ENCODE data around the gene NTN1. TPM values are rescaled to one million over a fixed set of nuclear protein-coding genes. Genes with fewer than 3 reads are reported as not detected.
A peak's percentile ranks its signal among the peaks of the same experiment; 100 is the strongest.

The NTN1 gene
- total RNA-seq, 4 donors from 2014 or later: 74.3 to 211 (median 107) TPM

- no peaks in the 10 kb centered on the region for H3K36me3 ChIP-seq
- WGBS, 2 donors (ENCODE audit: low coverage in 1 of 2): 47% methylated on average over 4 of the region's 5 CpGs; no CpG with 5 or more reads in 1 of the 2 donors
- H3K4me3 ChIP-seq: no peak overlapping the region
- peak overlapping the region in 2 of 4 donors; percentile 52 to 58 for H3K27ac ChIP-seq
- H3K4me1 ChIP-seq: peaks cover 0 to 59% (median 13%) of the 10 kb centered on the region in 3 donors
- H3K9me3 ChIP-seq: no peaks in the 10 kb centered on the region
- no peak for ATAC-seq
- TF ChIP-seq EP300 (IDR thresholded peaks at IDR 0.05) (no peak), CTCF (IDR thresholded peaks at IDR 0.05) (peak in 2 of 4 experiments; percentile 16 to 44)
- H3K27me3 ChIP-seq: no peaks in the 10 kb centered on the region
Observed at GRCh38 chr17:9120471-9120870, 99.2 kb downstream of the NTN1 start.

GRCh38 chr17:9121186-9121820, 100.0 kb downstream of the NTN1 start:
- TF ChIP-seq CTCF (IDR thresholded peaks at IDR 0.05) (no peak), POLR2A (IDR thresholded peaks at IDR 0.05) (no peak), EP300 (IDR thresholded peaks at IDR 0.05) (no peak), POLR2AphosphoS5 (IDR thresholded peaks at IDR 0.05) (peak; percentile 30)
- 58 to 67% methylated on average over 14 to 15 of the region's 15 CpGs for WGBS, 2 donors (ENCODE audit: low coverage in 1 of 2)
- H3K4me1 ChIP-seq: peaks cover 0 to 51% (median 5%) of the 10 kb centered on the region in 3 donors
- H3K36me3 ChIP-seq: no peaks in the 10 kb centered on the region
- no peak overlapping the region for H3K4me3 ChIP-seq
- H3K27ac ChIP-seq: peak overlapping the region in 2 of 4 donors; percentile 52 to 58
- ATAC-seq: no peak
- no peaks in the 10 kb centered on the region for H3K27me3 ChIP-seq
- H3K9me3 ChIP-seq: no peaks in the 10 kb centered on the region

GRCh38 chr17:9123594-9124553, 102.6 kb downstream of the NTN1 start:
- 51 to 69% methylated on average over 11 to 15 of the region's 17 CpGs for WGBS, 2 donors (ENCODE audit: low coverage in 1 of 2)
- Histone ChIP-seq H3K27me3 (no peaks in the 10 kb centered on the region), H3K4me3 (no peak overlapping the region), H3K27ac (peak overlapping the region in 3 of 4 donors; percentile 9 to 52 (median 40)), H3K9me3 (no peaks in the 10 kb centered on the region), H3K4me1 (peaks cover 0 to 40% (median 4%) of the 10 kb centered on the region in 3 donors), H3K36me3 (no peaks in the 10 kb centered on the region)
- no peak for TF ChIP-seq POLR2A (IDR thresholded peaks at IDR 0.05)
- no peak for TF ChIP-seq POLR2AphosphoS5 (IDR thresholded peaks at IDR 0.05)
- TF ChIP-seq CTCF (IDR thresholded peaks at IDR 0.05): no peak
- no peak for TF ChIP-seq EP300 (IDR thresholded peaks at IDR 0.05)
- no peak for ATAC-seq

- ATAC-seq: no peak
- TF ChIP-seq POLR2AphosphoS5 (IDR thresholded peaks at IDR 0.05): no peak
- Histone ChIP-seq H3K9me3 (no peaks in the 10 kb centered on the region), H3K4me3 (no peak overlapping the region), H3K4me1 (peaks cover 0 to 40% (median 4%) of the 10 kb centered on the region in 3 donors), H3K27me3 (no peaks in the 10 kb centered on the region), H3K27ac (peak overlapping the region in 2 of 4 donors; percentile 40 to 52), H3K36me3 (no peaks in the 10 kb centered on the region)
- 87% methylated on average over 5 of the region's 10 CpGs; no CpG with 5 or more reads in 1 of the 2 donors for WGBS, 2 donors (ENCODE audit: low coverage in 1 of 2)
Observed at GRCh38 chr17:9124554-9124935, 103.2 kb downstream of the NTN1 start.

GRCh38 chr17:9125722-9126121, 104.4 kb downstream of the NTN1 start:
- Histone ChIP-seq H3K9me3 (no peaks in the 10 kb centered on the region), H3K27ac (no peak overlapping the region), H3K27me3 (no peaks in the 10 kb centered on the region), H3K4me1 (peaks cover 0 to 42% (median 4%) of the 10 kb centered on the region in 3 donors), H3K4me3 (no peak overlapping the region), H3K36me3 (no peaks in the 10 kb centered on the region)
- no peak for ATAC-seq
- WGBS, 2 donors (ENCODE audit: low coverage in 1 of 2): 92 to 100% methylated on average over 6 to 7 of the region's 8 CpGs
- no peak for TF ChIP-seq CTCF (IDR thresholded peaks at IDR 0.05)
- TF ChIP-seq EP300 (IDR thresholded peaks at IDR 0.05): no peak
- no peak for TF ChIP-seq POLR2AphosphoS5 (IDR thresholded peaks at IDR 0.05)
- no peak for TF ChIP-seq POLR2A (IDR thresholded peaks at IDR 0.05)

All from gastroesophageal sphincter (tissue), 4 donors.